ENCODE data around the gene NUP210L.

GRCh38 chr1:154012129-154012528, 142.7 kb downstream of the NUP210L start:
- TF ChIP-seq CTCF (IDR thresholded peaks at IDR 0.05) (no peak), EZH2 (IDR thresholded peaks at IDR 0.05) (no peak), EZH2phosphoT487 (IDR thresholded peaks at IDR 0.05) (no peak)
